NCI-H1092 (cell line): Measurements from ENCODE around the gene CFAP65.

Experiments
- DNase-seq: peaks from one replicate; lab custom pipeline; 2025; lab: John Stamatoyannopoulos, UW

CFAP65 gene

GRCh38 chr2:219009294-219009693, 32.0 kb downstream of the CFAP65 start:
- DNase-seq, result no peak

GRCh38 chr2:219003979-219004378, 37.3 kb downstream of the CFAP65 start:
- DNase-seq, result no peak

GRCh38 chr2:219003267-219003634, 38.1 kb downstream of the CFAP65 start:
- DNase-seq, result no peak

GRCh38 chr2:219002395-219003266, 38.7 kb downstream of the CFAP65 start:
- DNase-seq, result peak; percentile 62

- peak; percentile 95 for DNase-seq
Measured at GRCh38 chr2:219001577-219002394, 39.5 kb downstream of the CFAP65 start.

GRCh38 chr2:219001100-219001576, 40.2 kb downstream of the CFAP65 start:
- no peak for DNase-seq

GRCh38 chr2:219000569-219000960, 40.8 kb downstream of the CFAP65 start:
- no peak for DNase-seq

GRCh38 chr2:218999881-219000568, 41.3 kb downstream of the CFAP65 start:
- peak; percentile 74 for DNase-seq

- DNase-seq, result no peak
Measured at GRCh38 chr2:218999021-218999880, 42.1 kb downstream of the CFAP65 start.

GRCh38 chr2:218998414-218999002, 42.8 kb downstream of the CFAP65 start:
- DNase-seq, result peak; percentile 34

- DNase-seq, result peak; percentile 45
Measured at GRCh38 chr2:218997731-218998130, 43.6 kb downstream of the CFAP65 start.

- DNase-seq, result peak; percentile 82
Measured at GRCh38 chr2:218996937-218997336, 44.4 kb downstream of the CFAP65 start.

- DNase-seq, result peak; percentile 84
Measured at GRCh38 chr2:218995972-218996711, 45.2 kb downstream of the CFAP65 start.

GRCh38 chr2:218995561-218995960, 45.8 kb downstream of the CFAP65 start:
- no peak for DNase-seq

GRCh38 chr2:218993345-218994315, 47.7 kb downstream of the CFAP65 start, which contains the start of gene CRYBA2:
Gene CRYBA2, minus strand, starts transcription at chr2:218993422. Its CDS starts 246 bp downstream, at chr2:218993176.
- DNase-seq, result peak; percentile 52

- DNase-seq, result peak; percentile 35
Measured at GRCh38 chr2:218992703-218993344, 48.5 kb downstream of the CFAP65 start.

GRCh38 chr2:218992196-218992595, 49.1 kb downstream of the CFAP65 start:
- DNase-seq, result no peak

- DNase-seq, result no peak
Measured at GRCh38 chr2:218991674-218992168, 49.6 kb downstream of the CFAP65 start.
